GM10266 (cell line): Measurements from ENCODE around the gene RFLNA.

Source experiments
- DNase-seq: peaks from one replicate; pipeline ENCODE4 v3.0.0; 2012; ENCODE audit errors: extremely low spot score
- TF ChIP-seq, protein P1 (sequence below): IDR thresholded peaks from 2 replicates; pipeline ENCODE4 v1.5.1; 2012; ENCODE audit warnings: mild to moderate bottlenecking, low read depth; ENCODE audit not compliant: control insufficient read depth, insufficient read depth; ENCODE audit errors: missing control alignments

The RFLNA gene

DNA sequence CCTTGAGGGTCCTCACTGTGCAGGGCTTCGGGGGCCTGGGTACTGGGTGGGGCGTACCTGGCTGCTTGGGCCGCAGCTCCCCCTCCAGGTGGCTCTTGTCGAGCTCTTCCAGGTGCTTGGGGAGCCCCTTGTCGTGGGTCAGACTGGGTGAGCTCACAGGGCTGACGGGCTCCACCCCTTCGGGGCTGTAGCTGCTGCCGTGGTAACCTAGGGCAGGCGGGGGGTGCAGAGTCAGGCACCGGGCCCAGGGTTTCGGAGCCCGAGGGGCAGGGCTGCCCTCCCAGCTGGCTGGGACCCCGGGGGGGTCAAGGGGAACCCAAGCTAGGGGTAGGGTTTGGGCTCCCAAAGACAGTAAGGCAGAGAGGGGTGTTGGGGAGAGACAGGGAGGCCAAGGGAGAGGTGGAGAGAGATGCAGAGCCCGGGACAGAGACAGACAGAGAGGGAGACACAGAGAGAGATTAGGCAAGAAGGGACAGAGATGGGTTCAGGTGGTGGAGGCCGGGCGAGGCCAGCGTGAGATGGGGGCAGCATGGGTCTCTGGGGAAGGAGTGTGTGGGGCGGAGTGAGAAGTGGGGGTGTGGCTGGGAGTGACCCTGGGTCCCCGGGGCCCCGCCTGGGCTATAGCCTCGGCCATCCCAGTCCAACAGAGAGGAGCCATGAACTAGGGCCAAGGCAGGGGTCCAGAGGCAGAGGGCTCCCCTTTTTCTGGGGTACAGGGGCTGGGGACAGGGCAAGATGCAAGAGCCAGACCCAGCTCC, 40.7 kb downstream of the RFLNA start:
- no peak for DNase-seq

DNA sequence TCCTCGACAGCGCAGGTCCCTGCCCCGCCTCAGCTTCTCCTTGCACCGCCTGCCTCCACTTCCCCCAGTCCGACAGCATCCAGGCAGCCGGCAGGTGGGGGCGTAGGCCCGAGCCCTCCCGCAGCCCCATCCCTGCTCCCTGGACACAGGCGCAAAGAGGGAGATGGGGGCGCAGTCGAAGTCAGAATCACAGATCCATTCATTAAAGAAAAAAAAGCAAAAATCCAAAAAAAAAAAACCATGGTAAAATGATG, 41.2 kb downstream of the RFLNA start:
- TF ChIP-seq, protein P1, sequence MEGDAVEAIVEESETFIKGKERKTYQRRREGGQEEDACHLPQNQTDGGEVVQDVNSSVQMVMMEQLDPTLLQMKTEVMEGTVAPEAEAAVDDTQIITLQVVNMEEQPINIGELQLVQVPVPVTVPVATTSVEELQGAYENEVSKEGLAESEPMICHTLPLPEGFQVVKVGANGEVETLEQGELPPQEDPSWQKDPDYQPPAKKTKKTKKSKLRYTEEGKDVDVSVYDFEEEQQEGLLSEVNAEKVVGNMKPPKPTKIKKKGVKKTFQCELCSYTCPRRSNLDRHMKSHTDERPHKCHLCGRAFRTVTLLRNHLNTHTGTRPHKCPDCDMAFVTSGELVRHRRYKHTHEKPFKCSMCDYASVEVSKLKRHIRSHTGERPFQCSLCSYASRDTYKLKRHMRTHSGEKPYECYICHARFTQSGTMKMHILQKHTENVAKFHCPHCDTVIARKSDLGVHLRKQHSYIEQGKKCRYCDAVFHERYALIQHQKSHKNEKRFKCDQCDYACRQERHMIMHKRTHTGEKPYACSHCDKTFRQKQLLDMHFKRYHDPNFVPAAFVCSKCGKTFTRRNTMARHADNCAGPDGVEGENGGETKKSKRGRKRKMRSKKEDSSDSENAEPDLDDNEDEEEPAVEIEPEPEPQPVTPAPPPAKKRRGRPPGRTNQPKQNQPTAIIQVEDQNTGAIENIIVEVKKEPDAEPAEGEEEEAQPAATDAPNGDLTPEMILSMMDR, result no peak
- no peak for DNase-seq

More for the DNA sequence above, 40.7 kb downstream of the RFLNA start:
- TF ChIP-seq, protein P1, result no peak

DNA sequence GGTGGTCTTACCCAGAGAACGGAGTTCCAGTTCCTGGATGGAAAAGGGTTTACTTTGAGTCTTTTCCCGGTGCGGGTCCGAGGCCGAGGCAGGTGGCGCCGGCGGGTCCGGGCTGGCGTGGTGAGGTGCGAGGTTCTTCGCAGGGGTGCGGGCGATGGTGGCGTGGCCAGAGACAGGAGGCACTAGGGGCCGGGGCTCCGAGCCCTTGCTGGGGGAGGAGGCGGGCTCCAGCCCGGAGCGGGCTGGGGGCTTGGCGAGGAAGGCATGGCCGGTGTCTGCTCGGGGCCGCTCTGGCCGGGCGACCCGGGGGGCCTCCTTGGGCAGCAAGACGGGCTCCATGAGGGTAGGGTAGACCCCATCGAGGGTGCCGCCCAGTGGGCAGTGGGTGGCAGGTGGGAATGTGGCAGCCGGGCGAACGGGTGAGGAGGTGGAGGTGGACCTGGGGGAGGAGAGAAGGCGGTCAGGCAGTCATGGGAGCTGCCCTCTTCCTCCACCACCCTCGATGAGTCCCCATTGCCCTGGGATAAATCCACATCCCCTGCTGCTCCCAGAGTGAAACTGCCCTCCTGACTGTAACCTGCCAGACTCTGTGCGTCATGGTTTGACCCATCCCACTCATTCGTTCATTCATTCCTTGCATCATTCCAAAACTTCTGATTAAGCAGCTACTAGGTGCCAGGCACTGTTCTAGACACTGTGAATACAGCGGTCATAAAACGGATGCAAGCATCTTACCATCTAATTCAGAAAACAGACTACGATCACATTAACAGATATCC, 42.0 kb downstream of the RFLNA start:
- TF ChIP-seq, protein P1, result no peak
- DNase-seq, result no peak

- DNase-seq, result no peak
- TF ChIP-seq, protein P1, result no peak
Observed at GRCh38 chr12:124337622-124338021, 42.7 kb downstream of the RFLNA start.

DNA sequence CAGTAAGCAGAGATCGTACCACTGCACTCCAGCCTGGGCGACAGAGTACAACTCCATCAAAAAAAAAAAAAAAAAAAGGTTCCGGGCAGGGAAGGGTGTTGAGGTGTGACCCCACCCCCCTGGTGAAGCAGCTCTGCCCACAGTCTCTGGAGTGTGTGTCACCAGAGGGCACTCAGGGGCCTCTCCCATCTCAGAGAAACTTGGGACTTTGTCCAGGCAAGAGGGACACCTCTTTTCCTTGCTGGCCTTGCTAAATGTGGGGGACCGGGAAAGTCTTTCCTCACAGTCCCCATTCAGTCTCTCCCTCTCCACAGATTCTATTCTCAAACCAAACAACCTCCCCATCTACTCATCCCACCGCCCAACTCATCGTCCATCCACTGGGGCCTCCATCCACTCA, 43.6 kb downstream of the RFLNA start:
- DNase-seq, result no peak
- TF ChIP-seq, protein P1, result no peak

GRCh38 chr12:124338876-124339603, 44.1 kb downstream of the RFLNA start:
- DNase-seq, result no peak
- TF ChIP-seq, protein P1, result no peak
